ENCODE results near the gene DLG2. TPM values are rescaled to one million over a fixed set of nuclear protein-coding genes. Genes with fewer than 3 reads are reported as not detected.

DLG2 gene
- total RNA-seq, 1 donor from 2014 or later, result 0.17 TPM

DNA sequence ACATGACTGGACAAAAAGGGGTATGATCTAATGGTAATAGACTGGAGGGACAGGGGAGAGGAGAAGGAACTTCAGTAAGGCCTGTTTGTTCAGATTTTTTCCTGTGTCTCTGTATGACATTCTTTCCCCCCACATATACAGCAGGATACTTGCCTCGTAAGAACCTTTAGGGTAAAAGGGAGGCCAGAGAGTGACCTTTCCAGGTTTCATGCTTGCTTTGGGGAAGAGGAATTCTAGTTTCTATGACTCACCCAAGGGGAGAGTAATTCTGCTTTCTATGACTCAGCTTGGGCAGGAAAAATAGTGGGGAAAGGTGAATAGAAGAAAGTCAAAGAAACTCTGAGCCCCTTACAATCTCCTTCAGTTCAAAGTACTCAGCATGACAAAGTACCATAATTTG lies 457.0 kb downstream of the DLG2 start:
- H3K4me3 ChIP-seq (ENCODE audit: low read depth, low read length), result no peak overlapping the region
- TF ChIP-seq, protein P1, sequence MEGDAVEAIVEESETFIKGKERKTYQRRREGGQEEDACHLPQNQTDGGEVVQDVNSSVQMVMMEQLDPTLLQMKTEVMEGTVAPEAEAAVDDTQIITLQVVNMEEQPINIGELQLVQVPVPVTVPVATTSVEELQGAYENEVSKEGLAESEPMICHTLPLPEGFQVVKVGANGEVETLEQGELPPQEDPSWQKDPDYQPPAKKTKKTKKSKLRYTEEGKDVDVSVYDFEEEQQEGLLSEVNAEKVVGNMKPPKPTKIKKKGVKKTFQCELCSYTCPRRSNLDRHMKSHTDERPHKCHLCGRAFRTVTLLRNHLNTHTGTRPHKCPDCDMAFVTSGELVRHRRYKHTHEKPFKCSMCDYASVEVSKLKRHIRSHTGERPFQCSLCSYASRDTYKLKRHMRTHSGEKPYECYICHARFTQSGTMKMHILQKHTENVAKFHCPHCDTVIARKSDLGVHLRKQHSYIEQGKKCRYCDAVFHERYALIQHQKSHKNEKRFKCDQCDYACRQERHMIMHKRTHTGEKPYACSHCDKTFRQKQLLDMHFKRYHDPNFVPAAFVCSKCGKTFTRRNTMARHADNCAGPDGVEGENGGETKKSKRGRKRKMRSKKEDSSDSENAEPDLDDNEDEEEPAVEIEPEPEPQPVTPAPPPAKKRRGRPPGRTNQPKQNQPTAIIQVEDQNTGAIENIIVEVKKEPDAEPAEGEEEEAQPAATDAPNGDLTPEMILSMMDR (conservative IDR thresholded peaks at IDR 0.05; ENCODE audit: low read depth, low read length), result no peak
- peak; percentile 49 for DNase-seq (ENCODE audit: low read depth)

DNA sequence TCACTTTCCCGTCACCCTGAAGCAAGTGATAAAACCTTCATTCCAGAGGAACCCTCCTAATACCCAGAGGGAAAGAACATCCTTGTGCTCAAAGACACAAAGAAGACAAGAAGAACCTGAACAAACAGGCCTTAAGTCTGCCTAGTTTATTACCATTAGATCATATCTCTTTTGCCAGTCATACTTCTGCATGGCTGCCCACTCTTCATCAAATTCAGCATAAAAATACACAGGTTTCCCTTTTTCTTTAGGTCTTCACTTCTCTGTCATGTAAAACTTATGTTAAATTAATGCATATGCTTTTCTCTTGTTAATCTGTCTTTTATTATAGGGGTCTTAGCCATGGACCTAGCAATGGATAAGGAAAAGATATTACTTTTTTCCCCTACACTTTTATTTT lies 459.7 kb downstream of the DLG2 start:
- DNase-seq (ENCODE audit: low read depth), result no peak
- H3K4me3 ChIP-seq (ENCODE audit: low read depth, low read length), result no peak overlapping the region
- TF ChIP-seq, protein P1 (conservative IDR thresholded peaks at IDR 0.05; ENCODE audit: low read depth, low read length), result no peak

DNA sequence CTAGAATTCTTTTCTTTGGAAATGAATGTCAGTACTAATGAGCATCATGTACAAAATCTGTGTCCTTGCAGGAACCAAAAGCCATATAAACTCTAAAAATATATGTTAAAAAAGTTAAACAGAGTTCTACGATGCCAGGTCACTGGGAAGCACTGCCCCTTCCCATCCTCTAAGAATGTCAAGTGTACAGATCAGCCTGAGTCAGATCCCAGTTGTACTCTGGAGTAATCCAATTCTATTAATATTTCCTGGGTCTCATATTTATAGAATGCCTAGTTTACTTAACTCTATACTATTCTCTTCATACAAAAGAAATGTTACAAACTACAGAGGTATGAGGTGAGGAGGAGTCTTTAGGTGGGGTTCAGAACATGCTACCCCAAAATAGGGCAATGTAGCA lies 460.1 kb downstream of the DLG2 start:
- no peak overlapping the region for H3K4me3 ChIP-seq (ENCODE audit: low read depth, low read length)
- DNase-seq (ENCODE audit: low read depth), result no peak
- TF ChIP-seq, protein P1 (conservative IDR thresholded peaks at IDR 0.05; ENCODE audit: low read depth, low read length), result no peak

DNA sequence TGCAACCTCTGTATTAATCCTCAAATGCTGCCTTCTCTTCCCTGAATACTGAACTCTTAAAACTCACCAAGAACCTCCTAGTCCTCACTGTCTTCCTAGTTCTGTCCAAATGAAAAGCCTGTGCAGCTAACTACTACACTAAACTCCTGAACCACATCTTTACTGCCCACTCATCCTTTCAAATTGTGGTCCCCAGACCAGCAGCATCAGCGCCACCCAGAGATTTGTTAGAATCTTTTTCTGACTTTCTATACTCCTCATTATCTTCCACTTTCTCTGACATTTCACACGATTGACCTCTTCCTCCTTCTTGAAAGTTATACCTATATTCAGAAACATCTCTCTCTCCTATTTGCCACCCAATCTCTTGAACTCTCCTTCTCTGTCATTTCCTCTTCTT lies 461.3 kb downstream of the DLG2 start:
- DNase-seq (ENCODE audit: low read depth), result no peak
- no peak overlapping the region for H3K4me3 ChIP-seq (ENCODE audit: low read depth, low read length)
- TF ChIP-seq, protein P1 (conservative IDR thresholded peaks at IDR 0.05; ENCODE audit: low read depth, low read length), result no peak

DNA sequence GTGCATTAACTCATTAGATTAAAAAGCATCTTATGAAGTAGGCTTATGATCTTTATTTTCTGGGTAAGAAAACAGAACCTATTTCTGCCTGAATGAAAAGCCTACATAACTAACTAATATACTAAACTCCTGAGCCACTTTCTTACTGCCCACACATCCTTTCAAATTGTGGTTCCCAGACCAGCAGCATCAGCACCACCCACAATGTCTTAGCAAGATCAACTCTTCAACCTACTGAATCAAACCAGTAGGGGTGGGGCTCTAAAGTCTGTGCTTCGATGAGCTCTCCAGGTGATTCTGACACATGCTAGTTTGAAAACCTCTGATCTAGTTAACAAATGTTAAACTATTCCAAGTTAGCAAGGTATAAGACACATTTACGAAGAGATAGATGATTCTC lies 462.4 kb downstream of the DLG2 start:
- no peak for DNase-seq (ENCODE audit: low read depth)
- TF ChIP-seq, protein P1 (conservative IDR thresholded peaks at IDR 0.05; ENCODE audit: low read depth, low read length), result no peak
- no peak overlapping the region for H3K4me3 ChIP-seq (ENCODE audit: low read depth, low read length)

DNA sequence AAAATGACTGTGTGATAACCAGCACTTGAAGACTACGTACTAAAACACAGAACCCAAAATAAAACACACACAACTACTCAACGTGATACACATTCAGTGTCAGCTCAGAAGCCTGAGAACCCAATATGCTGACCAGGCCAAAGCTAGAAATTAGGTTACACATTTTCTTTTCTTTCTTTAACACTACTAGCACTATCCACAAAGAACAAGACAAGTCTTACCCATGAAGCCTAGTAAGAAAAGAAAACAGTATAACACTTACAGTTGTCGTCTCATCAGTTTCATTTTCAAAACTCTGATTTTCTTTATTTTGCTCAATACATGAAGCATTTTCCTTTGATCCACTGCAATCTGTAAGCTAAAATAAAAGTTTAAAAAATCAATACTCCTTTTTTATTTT lies 472.9 kb downstream of the DLG2 start:
- no peak overlapping the region for H3K4me3 ChIP-seq (ENCODE audit: low read depth, low read length)
- no peak for DNase-seq (ENCODE audit: low read depth)
- TF ChIP-seq, protein P1 (conservative IDR thresholded peaks at IDR 0.05; ENCODE audit: low read depth, low read length), result no peak

DNA sequence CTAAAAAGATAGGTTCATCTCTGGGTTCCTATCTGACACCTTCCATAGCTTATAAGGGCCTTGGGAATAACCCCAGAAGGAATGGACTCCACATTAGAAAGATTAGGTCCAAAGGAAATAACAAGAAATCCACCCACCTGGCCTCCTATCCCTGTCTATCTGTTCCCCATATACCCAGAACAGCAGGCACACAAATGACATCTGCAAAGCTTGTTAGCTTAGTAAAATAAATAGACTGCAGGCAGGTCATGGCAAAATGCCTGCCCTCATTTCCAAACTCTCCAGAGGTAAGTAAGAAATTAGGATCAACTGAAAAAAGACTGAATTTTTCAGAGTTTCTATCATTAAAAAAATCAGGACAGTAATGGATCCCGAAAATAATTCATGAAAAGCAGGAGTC lies 489.5 kb downstream of the DLG2 start:
- TF ChIP-seq, protein P1 (conservative IDR thresholded peaks at IDR 0.05; ENCODE audit: low read depth, low read length), result no peak
- no peak for DNase-seq (ENCODE audit: low read depth)
- H3K4me3 ChIP-seq (ENCODE audit: low read depth, low read length), result no peak overlapping the region

All from epithelial cell of proximal tubule (primary cell).